ENCODE measurements around the gene ENHO.
A peak's percentile ranks its signal among the peaks of the same experiment; 100 is the strongest.

Gene ENHO

DNA sequence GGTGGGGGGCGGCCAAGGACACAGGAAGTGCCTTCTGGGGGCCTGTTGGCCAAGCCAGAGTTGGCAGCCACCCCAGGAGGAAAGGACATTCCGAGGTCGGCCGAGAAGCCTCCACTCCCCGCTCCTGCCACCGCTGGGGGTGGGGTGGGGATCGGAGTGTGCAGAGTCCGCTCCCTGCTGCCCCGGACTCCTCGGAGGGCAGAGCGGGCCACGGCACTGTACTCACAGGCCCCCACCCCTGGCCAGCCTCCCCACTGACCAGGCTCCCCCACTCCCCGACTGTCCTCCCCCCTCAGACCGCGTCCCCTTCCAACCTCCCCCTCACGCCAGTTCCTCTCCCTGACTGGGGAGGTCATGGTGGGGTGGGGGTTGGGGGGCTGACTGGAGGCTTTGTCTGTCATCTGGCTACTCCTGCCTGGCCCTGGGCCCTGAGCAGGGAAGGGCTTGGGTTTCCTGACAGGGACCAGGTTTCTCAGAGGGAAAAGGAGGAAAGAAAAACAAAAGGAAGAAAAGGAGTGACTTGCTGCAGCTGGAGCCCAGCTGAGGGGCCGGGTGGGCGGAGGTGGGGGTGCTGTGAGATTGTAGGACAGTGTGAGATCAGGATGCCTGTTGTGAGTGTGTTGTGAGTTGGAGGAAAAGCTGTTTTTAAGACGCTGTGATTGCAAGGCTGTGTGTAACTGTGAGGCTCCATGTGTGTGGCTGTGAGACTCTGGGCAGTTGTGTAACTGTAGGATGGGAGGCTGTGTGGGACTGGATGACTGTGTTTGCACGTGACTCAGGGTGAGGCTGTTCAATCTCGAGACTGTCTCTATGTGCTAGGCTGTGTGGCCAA is 37.0 kb upstream of the ENHO start:
- Histone ChIP-seq H3K36me3 (replicated peaks) (no peaks in the 10 kb centered on the region), H3K4me1 (no peaks in the 10 kb centered on the region), H3K27me3 (ENCODE audit: low read depth) (no peaks in the 10 kb centered on the region), H3K9me3 (peaks cover 6% of the 10 kb centered on the region), H3K4me3 (no peak overlapping the region)
- in situ Hi-C loops (cut with MboI; ENCODE audit: low sequenced_read_pairs): no loop called here
- no peak for DNase-seq (ENCODE audit: low spot score in 2 of 2)

DNA sequence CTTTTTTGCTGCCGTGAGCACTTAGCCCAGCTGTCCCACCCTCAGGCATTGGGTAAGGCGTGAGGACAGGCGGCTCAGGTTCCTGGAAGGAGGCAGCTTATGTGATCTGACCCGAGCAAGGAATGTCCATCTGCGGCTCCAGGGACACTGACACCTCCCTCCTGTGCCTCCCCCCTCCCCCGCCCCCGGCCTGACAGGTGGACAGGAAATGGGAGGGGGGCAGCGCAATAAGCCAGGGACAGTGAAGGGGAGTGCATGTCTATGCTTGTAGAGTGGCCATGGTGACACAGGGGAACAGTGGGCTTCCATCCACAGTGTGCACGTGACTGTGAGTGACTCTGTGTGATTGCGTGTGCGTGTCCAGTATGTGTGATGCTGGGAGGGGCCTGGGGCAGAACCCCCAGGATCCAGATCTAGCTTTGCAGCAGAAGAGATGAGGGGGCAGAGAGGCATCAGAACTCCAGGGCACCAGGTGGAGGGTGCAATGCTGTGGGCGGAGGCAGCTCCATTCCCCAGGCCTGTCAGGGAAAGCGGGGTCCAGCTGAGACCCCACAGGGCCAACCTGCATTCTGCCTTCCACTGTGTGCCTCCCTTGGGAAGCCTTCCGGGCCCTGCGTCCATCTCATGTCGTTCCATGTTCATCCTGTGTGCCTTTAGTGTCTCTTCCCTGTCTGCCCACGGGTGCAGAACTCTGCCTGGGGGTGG is 36.3 kb upstream of the ENHO start:
- H3K27me3 ChIP-seq (ENCODE audit: low read depth): no peaks in the 10 kb centered on the region
- in situ Hi-C loops (cut with MboI; ENCODE audit: low sequenced_read_pairs): no loop called here
- H3K36me3 ChIP-seq (replicated peaks): no peaks in the 10 kb centered on the region
- no peak for DNase-seq (ENCODE audit: low spot score in 2 of 2)
- H3K4me1 ChIP-seq: no peaks in the 10 kb centered on the region
- no peak overlapping the region for H3K4me3 ChIP-seq
- peaks cover 6% of the 10 kb centered on the region for H3K9me3 ChIP-seq

DNA sequence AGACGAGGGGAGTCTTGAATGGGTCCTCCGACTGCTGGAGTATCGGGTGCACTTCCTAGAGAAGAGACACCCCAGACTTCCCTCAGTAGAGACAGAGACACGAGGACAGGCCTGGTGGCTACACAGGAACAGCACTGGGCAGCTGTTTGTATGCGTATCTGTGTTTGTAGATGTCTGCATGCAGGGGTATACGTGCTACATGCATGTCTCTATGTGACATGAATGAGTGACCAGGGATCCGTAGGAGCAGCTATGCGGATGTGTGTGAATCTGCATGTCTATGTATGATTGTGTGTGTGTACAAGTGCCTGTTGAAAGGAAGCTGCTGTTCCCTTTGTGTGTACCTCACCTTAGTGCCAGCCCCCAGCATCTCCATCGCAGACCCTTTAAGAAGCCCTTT is 35.6 kb upstream of the ENHO start:
- no peak for DNase-seq (ENCODE audit: low spot score in 2 of 2)
- Histone ChIP-seq H3K4me3 (no peak overlapping the region), H3K9me3 (peaks cover 6% of the 10 kb centered on the region), H3K27me3 (ENCODE audit: low read depth) (no peaks in the 10 kb centered on the region), H3K36me3 (replicated peaks) (no peaks in the 10 kb centered on the region), H3K4me1 (no peaks in the 10 kb centered on the region)
- in situ Hi-C loops (cut with MboI; ENCODE audit: low sequenced_read_pairs): no loop called here

DNA sequence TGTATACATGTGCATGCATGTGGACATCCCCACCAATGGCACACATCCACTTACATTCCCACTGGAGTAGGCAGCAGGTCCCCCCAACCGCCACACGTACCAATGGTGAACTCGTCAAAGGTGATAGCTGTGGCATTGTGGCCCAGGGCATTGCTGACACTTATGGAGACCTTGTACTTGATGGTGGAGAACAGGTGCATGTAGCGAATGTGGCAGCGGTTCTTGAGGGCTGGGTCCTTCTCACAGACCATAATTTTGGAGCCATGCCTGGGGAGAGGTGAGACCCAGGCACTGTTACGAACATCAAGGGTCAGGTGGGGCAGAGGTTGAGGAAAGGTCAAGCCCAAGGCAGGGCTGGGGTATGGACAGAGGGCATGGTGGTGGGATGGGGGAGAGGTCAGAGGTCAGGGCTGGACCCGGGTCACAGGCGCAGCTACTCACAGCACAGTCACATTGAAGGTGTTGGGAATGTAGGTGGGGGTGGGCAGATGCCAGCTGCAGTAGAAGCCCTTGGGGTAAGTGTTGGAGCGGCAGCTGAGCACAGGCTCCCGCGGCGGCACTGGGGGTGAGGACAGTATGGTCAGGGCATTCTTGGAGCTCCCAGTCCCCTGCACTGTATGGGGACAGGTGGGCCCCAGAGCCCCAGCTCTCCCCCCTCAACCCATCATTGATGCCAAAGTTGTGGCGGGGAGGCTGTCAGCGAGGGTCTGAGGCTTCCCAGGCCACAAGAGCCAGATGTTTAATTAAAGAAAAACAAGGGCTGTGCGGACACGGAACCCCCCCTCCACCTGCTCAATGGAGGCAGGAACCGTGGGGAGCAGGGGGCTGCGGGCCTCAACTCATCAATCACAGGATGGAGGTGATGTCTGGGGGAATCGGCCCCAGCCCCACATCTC is 34.9 kb upstream of the ENHO start:
- no peaks in the 10 kb centered on the region for H3K27me3 ChIP-seq (ENCODE audit: low read depth)
- no peaks in the 10 kb centered on the region for H3K4me1 ChIP-seq
- DNase-seq (ENCODE audit: low spot score in 2 of 2): no peak
- in situ Hi-C loops (cut with MboI; ENCODE audit: low sequenced_read_pairs): no loop called here
- H3K36me3 ChIP-seq (replicated peaks): no peaks in the 10 kb centered on the region
- H3K9me3 ChIP-seq: peaks cover 6% of the 10 kb centered on the region
- H3K4me3 ChIP-seq: no peak overlapping the region

DNA sequence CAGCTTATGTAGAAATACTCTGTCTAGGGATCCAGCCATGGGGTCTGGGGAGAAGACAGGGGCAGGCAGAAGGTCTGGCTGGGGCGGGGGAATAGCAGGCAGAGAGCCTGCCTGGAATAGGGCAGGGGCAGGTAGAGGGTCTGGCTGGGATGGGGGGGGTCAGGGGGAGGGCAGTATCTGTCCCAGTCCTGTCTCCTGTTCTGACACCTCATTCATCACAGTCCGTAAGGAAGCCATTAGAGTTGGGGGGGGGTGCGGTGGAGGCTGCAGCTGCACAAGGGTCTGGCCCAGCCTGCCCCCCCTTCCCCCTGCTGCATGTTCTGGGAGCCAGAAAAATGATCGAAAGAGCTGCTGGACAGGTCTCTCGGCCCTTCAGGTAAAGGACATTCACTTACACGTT is 34.2 kb upstream of the ENHO start:
- H3K4me3 ChIP-seq: no peak overlapping the region
- H3K9me3 ChIP-seq: peaks cover 2% of the 10 kb centered on the region

GRCh38 chr9:34555936-34556525 is 33.2 kb upstream of the ENHO start:
- no peak for DNase-seq (ENCODE audit: low spot score in 2 of 2)
- no peaks in the 10 kb centered on the region for H3K27me3 ChIP-seq (ENCODE audit: low read depth)
- no peaks in the 10 kb centered on the region for H3K36me3 ChIP-seq (replicated peaks)
- H3K4me3 ChIP-seq: no peak overlapping the region
- in situ Hi-C loops (cut with MboI; ENCODE audit: low sequenced_read_pairs): no loop called here
- H3K9me3 ChIP-seq: no peaks in the 10 kb centered on the region
- no peaks in the 10 kb centered on the region for H3K4me1 ChIP-seq

More for the DNA sequence above, 34.2 kb upstream of the ENHO start:
- H3K36me3 ChIP-seq (replicated peaks): no peaks in the 10 kb centered on the region
- no peak for DNase-seq (ENCODE audit: low spot score in 2 of 2)
- no peaks in the 10 kb centered on the region for H3K4me1 ChIP-seq
- in situ Hi-C loops (cut with MboI; ENCODE audit: low sequenced_read_pairs): no loop called here
- no peaks in the 10 kb centered on the region for H3K27me3 ChIP-seq (ENCODE audit: low read depth)

GRCh38 chr9:34555500-34555899 is 32.7 kb upstream of the ENHO start:
- in situ Hi-C loops (cut with MboI; ENCODE audit: low sequenced_read_pairs): no loop called here
- Histone ChIP-seq H3K4me1 (no peaks in the 10 kb centered on the region), H3K36me3 (replicated peaks) (no peaks in the 10 kb centered on the region), H3K4me3 (no peak overlapping the region), H3K9me3 (no peaks in the 10 kb centered on the region), H3K27me3 (ENCODE audit: low read depth) (no peaks in the 10 kb centered on the region)
- no peak for DNase-seq (ENCODE audit: low spot score in 2 of 2)

DNA sequence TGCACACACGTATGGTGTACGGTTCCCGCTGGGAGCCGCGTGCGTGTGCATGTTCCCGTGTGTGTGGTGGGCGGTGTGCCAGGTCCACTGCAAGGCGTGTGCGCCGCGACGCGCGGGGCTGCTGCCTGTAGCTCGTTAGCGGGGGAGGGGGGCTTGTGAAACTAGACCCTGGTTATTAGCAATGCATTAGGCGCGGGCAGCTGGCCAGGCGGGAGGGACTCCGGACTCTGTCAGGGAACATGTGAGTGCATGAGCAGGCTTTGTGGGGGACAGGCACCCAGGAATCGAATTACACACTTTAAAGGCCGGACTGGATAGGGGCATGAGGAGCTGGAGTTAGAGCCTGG is 32.2 kb upstream of the ENHO start:
- Histone ChIP-seq H3K4me1 (no peaks in the 10 kb centered on the region), H3K4me3 (no peak overlapping the region), H3K27me3 (ENCODE audit: low read depth) (no peaks in the 10 kb centered on the region), H3K9me3 (no peaks in the 10 kb centered on the region), H3K36me3 (replicated peaks) (no peaks in the 10 kb centered on the region)
- in situ Hi-C loops (cut with MboI; ENCODE audit: low sequenced_read_pairs): no loop called here
- DNase-seq (ENCODE audit: low spot score in 2 of 2): no peak

GRCh38 chr9:34554211-34555001 is 31.6 kb upstream of the ENHO start:
- Histone ChIP-seq H3K4me3 (no peak overlapping the region), H3K4me1 (no peaks in the 10 kb centered on the region), H3K9me3 (no peaks in the 10 kb centered on the region), H3K27me3 (ENCODE audit: low read depth) (no peaks in the 10 kb centered on the region), H3K36me3 (replicated peaks) (no peaks in the 10 kb centered on the region)
- in situ Hi-C loops (cut with MboI; ENCODE audit: low sequenced_read_pairs): no loop called here
- peak in 1 of 2 experiments; percentile 65 for DNase-seq (ENCODE audit: low spot score in 2 of 2)

- Histone ChIP-seq H3K27me3 (ENCODE audit: low read depth) (no peaks in the 10 kb centered on the region), H3K36me3 (replicated peaks) (no peaks in the 10 kb centered on the region), H3K9me3 (no peaks in the 10 kb centered on the region), H3K4me3 (no peak overlapping the region), H3K4me1 (no peaks in the 10 kb centered on the region)
- in situ Hi-C loops (cut with MboI; ENCODE audit: low sequenced_read_pairs): no loop called here
- DNase-seq (ENCODE audit: low spot score in 2 of 2): no peak
These were observed 30.8 kb upstream of the ENHO start for GRCh38 chr9:34553511-34554021.

GRCh38 chr9:34552986-34553385 is 30.2 kb upstream of the ENHO start:
- Histone ChIP-seq H3K27me3 (ENCODE audit: low read depth) (no peaks in the 10 kb centered on the region), H3K4me3 (no peak overlapping the region), H3K9me3 (no peaks in the 10 kb centered on the region), H3K36me3 (replicated peaks) (no peaks in the 10 kb centered on the region), H3K4me1 (no peaks in the 10 kb centered on the region)
- no peak for DNase-seq (ENCODE audit: low spot score in 2 of 2)
- in situ Hi-C loops (cut with MboI; ENCODE audit: low sequenced_read_pairs): no loop called here

DNA sequence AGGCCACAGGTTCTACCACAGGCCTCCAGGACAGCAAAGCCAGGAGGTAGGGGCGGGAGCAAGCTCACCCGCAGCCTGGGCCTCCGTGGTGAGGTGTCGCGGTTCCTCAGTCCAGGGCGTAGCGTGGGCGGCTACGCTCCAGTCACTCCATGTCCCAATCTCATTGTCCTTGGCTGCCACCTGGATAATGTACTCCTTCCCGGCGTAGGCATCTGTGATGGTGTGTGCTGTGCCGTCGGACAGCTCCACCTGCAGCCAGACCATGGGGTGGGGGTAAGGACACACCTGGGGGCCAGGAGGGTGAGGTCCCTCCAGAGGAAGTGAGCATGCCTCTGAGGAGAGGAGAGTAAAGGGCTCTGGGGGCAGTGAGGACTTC is 29.8 kb upstream of the ENHO start:
- H3K27me3 ChIP-seq (ENCODE audit: low read depth): no peaks in the 10 kb centered on the region
- no peaks in the 10 kb centered on the region for H3K9me3 ChIP-seq
- in situ Hi-C loops (cut with MboI; ENCODE audit: low sequenced_read_pairs): no loop called here
- DNase-seq (ENCODE audit: low spot score in 2 of 2): no peak
- no peak overlapping the region for H3K4me3 ChIP-seq
- no peaks in the 10 kb centered on the region for H3K36me3 ChIP-seq (replicated peaks)
- H3K4me1 ChIP-seq: no peaks in the 10 kb centered on the region

All from HAP-1 (cell line).